ENCODE data around the gene SNX30.

The SNX30 gene

DNA sequence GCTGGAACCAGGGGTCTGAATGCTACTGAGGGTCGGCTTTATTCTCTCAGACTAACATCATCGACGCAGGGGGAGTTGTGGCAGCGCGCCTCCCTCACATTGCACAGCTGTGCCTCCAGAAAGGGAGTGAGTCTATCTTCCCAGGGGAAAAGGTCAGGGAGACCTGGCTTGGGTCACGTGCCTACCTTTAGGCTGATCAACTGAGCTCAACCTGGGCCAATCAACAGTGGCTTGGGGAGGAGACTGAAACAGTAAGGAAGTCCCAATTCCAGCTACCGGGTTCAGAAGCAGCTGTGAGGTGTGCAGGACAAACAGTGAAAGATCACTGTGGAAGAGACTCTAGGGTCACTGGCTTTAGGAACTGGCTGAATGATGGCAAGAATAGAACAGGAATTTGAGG, 14.3 kb downstream of the SNX30 start:
- DNase-seq (ENCODE audit: low spot score), result no peak
- in situ Hi-C loops (cut with MboI; ENCODE audit: low sequenced_read_pairs, unreplicated experiment), result no loop called here
- TF ChIP-seq, protein P1, sequence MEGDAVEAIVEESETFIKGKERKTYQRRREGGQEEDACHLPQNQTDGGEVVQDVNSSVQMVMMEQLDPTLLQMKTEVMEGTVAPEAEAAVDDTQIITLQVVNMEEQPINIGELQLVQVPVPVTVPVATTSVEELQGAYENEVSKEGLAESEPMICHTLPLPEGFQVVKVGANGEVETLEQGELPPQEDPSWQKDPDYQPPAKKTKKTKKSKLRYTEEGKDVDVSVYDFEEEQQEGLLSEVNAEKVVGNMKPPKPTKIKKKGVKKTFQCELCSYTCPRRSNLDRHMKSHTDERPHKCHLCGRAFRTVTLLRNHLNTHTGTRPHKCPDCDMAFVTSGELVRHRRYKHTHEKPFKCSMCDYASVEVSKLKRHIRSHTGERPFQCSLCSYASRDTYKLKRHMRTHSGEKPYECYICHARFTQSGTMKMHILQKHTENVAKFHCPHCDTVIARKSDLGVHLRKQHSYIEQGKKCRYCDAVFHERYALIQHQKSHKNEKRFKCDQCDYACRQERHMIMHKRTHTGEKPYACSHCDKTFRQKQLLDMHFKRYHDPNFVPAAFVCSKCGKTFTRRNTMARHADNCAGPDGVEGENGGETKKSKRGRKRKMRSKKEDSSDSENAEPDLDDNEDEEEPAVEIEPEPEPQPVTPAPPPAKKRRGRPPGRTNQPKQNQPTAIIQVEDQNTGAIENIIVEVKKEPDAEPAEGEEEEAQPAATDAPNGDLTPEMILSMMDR (IDR thresholded peaks at IDR 0.05; ENCODE audit: borderline replicate concordance, control extremely low read depth, extremely low read depth, insufficient read depth, missing control alignments), result no peak

DNA sequence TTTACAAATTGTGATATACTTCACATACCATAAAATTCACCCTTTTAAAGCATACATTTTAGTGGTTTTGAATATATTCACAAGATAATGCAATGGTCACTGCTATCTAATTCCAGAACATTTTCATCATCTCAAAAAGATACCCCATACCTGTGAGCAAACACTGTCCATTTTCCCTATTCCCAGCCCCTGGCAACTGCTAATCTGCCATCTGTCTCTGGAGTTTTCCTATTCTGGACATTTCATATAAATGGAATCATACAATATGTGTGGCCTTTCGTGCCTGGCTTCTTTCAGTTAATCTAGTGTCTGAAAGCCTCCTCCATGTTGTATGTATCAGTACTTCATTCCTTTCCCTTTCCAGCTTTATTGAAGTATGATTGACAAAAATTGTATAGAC, 14.7 kb downstream of the SNX30 start:
- in situ Hi-C loops (cut with MboI; ENCODE audit: low sequenced_read_pairs, unreplicated experiment), result no loop called here
- no peak for DNase-seq (ENCODE audit: low spot score)
- TF ChIP-seq, protein P1 (IDR thresholded peaks at IDR 0.05; ENCODE audit: borderline replicate concordance, control extremely low read depth, extremely low read depth, insufficient read depth, missing control alignments), result no peak

DNA sequence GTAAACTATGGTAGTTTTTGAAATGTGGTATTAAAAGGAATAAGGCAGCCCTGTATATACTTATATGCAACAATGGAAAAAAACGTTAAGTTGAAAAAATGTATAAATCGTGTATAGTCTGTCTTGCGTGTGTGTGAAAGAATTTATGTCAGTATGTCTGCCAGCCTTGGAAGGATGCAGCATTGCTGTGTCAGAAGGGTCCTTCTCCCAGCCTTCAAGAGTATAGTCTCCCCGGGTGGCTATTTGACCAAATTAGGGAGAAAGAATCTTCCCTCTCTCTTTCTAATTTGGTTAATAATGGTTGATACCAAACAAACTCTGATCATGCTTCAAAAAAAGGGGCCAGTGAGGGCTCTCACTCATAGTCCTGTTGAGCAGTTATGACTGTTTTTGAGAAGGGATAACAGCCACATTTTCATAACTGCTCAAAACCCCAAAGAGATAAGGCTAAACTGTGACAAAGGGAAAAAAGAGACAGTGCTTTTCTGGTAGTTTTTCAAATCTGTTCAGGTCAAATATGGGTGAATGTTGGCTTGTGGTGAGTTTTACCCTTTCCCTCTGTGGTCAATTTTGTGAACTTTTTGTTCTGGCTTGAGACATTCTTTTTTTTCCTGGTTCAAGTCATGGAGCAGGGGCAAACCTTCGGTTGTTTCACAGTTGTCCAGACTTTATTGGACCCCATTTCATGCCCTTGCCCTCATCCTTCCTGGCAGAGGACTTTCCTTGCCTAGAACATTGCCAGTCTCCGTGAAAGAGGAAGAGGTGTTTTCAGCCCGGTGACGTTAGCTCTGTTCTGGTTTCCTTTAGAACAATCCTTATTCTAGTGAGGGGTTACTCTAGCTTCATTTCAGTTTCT, 21.0 kb downstream of the SNX30 start:
- in situ Hi-C loops (cut with MboI; ENCODE audit: low sequenced_read_pairs, unreplicated experiment), result no loop called here
- no peak for DNase-seq (ENCODE audit: low spot score)
- TF ChIP-seq, protein P1 (IDR thresholded peaks at IDR 0.05; ENCODE audit: borderline replicate concordance, control extremely low read depth, extremely low read depth, insufficient read depth, missing control alignments), result no peak

DNA sequence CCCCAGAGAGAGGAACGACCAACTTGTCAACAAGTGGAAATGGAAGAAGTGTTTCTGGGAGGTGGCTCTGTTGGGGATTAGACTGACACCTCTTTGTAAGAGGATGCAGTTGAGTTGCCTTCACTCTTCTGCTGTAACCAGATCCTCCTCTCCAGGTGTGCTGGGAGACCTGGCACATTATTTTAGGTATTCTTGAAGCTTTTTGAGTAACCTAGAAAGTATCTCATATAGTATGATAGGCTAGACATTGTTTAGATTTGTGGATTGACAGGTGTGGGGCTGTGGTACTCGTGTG, 21.6 kb downstream of the SNX30 start:
- TF ChIP-seq, protein P1 (IDR thresholded peaks at IDR 0.05; ENCODE audit: borderline replicate concordance, control extremely low read depth, extremely low read depth, insufficient read depth, missing control alignments), result no peak
- no peak for DNase-seq (ENCODE audit: low spot score)
- in situ Hi-C loops (cut with MboI; ENCODE audit: low sequenced_read_pairs, unreplicated experiment), result no loop called here

DNA sequence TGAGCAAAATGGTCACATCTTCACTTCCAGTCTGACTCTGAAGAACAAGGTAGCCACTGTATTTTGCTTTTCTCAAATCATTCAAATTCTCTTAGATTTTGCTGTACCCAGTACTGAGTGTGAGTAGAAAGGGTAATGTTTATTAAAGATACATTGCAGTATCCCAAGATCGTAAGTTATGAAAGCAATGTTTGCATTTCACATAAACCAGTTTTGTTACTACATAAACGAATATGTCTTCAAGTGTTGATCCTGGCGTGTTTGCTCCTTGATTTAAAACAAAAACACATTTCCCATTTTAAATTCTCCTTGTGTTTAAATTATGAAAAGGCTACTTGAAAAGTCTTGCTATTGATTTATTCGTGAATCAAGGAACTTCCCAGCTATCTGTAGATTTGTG, 22.0 kb downstream of the SNX30 start:
- in situ Hi-C loops (cut with MboI; ENCODE audit: low sequenced_read_pairs, unreplicated experiment), result no loop called here
- TF ChIP-seq, protein P1 (IDR thresholded peaks at IDR 0.05; ENCODE audit: borderline replicate concordance, control extremely low read depth, extremely low read depth, insufficient read depth, missing control alignments), result no peak
- no peak for DNase-seq (ENCODE audit: low spot score)

DNA sequence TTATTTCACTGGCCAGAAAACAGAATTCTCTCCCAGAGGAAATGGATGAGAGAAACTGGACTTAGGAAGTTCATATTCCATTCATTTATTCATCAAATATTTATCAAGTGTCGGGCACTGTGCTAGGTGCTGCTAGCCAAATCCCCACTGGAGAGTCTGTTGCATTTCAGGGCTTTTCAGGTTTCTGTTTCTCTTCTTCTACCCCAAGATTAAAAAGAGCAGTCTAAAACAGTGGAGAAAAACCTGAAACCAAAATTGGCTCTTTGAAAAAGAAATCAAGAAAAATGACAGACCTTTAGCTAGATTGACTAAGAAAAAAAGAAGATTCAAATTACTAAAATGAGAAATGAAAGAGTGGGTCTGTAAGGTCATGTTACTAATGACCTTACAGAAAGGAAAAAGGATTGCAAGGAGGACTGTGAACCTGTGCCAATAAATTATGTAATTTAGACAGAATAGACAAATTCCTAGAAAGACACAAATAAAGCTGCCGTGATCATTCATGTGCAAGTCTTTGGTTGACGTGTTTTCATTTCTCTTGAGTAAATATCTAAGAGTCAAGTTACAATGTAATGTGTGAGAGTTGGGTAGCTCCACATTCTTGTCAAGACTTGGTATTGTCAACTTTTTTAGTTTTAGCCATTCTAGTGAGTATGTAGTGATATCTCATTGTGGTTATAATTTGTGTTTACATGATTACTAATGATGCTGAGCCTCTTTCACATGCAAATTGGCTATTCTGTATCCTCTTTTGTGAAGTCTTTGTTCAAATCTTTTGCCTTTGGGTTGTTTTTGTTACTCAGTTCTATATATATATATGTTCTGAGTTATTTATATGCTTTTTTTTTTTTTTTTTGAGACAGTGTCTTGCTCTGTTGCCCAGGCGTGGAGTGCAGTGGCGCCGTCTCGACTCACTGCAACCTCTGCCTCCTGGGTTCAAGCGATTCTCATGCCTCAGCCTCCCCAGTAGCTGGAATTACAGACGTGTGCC, 23.7 kb downstream of the SNX30 start:
- TF ChIP-seq, protein P1 (IDR thresholded peaks at IDR 0.05; ENCODE audit: borderline replicate concordance, control extremely low read depth, extremely low read depth, insufficient read depth, missing control alignments), result no peak
- in situ Hi-C loops (cut with MboI; ENCODE audit: low sequenced_read_pairs, unreplicated experiment), result no loop called here
- no peak for DNase-seq (ENCODE audit: low spot score)
